Stomach (tissue), 9 donors: ENCODE results near the gene CCND2. TPM values are rescaled to one million over a fixed set of nuclear protein-coding genes. Genes with fewer than 3 reads are reported as not detected.
A peak's percentile ranks its signal among the peaks of the same experiment; 100 is the strongest.

Experiments used
- DNase-seq, 2 donors: peaks; one replicate each; pipeline versions ENCODE4 v3.0.0 to v3.0.0-alpha.2; 2013 to 2019
- H3K27ac ChIP-seq, 5 donors: fragments of 200-600 bp in 4 of 5; sonication (generic) in 4 of 5; one replicate each; pipeline ENCODE4 v1.5.1; 2013 to 2019; ENCODE audit warnings: mild to moderate bottlenecking in 1 of 5, moderate library complexity in 1 of 5
- H3K27me3 ChIP-seq, 3 donors: fragments of 200-600 bp; sonication (generic); one replicate each; pipeline ENCODE4 v1.5.1; 2017 to 2019; ENCODE audit warnings: mixed run types in 1 of 3
- H3K36me3 ChIP-seq, 4 donors: fragments of 200-600 bp; sonication (generic); 1 replicate in 3 of 4; 2 replicates in 1 of 4; pipeline ENCODE4 v1.5.1; 2016 to 2019
- H3K4me1 ChIP-seq, 4 donors: fragments of 200-600 bp; sonication (generic); one replicate each; pipeline ENCODE4 v1.5.1; 2016 to 2019
- H3K4me3 ChIP-seq, 4 donors: fragments of 200-600 bp; sonication (generic) in 3 of 4; one replicate each; pipeline ENCODE4 v1.5.1; 2016 to 2019; ENCODE audit warnings: mild to moderate bottlenecking in 1 of 4
- H3K9me3 ChIP-seq, 4 donors: fragments of 200-600 bp; sonication (generic); one replicate each; pipeline ENCODE4 v1.5.1; 2016 to 2019
- EP300 ChIP-seq: sonication (generic); formaldehyde crosslinking; IDR thresholded peaks from one replicate; pipeline ENCODE4 v1.6.1; 2017; ENCODE audit warnings: antibody characterized with exemption
- POLR2A ChIP-seq, 4 donors: fragments of 450-650 bp; IDR thresholded peaks; one replicate each; pipeline ENCODE4 v1.6.1; 2016; ENCODE audit warnings: antibody characterized with exemption in 4 of 4, control low read depth in 2 of 4, mild to moderate bottlenecking in 1 of 4, moderate library complexity in 1 of 4
- POLR2AphosphoS5 ChIP-seq, 3 donors: sonication (generic); formaldehyde crosslinking; IDR thresholded peaks; one replicate each; pipeline ENCODE4 v1.6.1; 2016; ENCODE audit warnings: antibody characterized with exemption in 3 of 3
- WGBS, 5 donors: extraction: QIAGEN DNeasy Blood & Tissue Kit in 3 of 5; methylation state at CpG; one replicate each; pipeline versions ENCODE4 v1.1.5 to v1.1.7; 2013 to 2018; 5-methylcytosine and 5-hydroxymethylcytosine counted together
- intact Hi-C: fragments of 100-400 bp; cut with DNase I; formaldehyde crosslinking; loops from one replicate; pipeline ENCODE4 v1.15.1; 2023; ENCODE audit warnings: low total_unique reads
- polyA plus RNA-seq, 3 donors: library from polyadenylated mRNA; stranded (reverse); fragments of 200-250 nt; gene quantifications; one replicate each; pipeline ENCODE4 v1.2.3, GENCODE V29; 2013
- total RNA-seq, 5 donors: library from RNA; depleted of rRNA; stranded (reverse); fragments of >200 nt; gene quantifications; one replicate each; pipeline versions ENCODE4 v1.1.0 to v1.2.3, GENCODE V29; 2014 to 2016
- TF ChIP-seq, protein P1 (sequence below), 7 experiments: fragments of 450-650 bp in 4 of 7; fragments of 200-600 bp in 3 of 7; sonication (generic) in 3 of 7; IDR thresholded peaks; one replicate each; pipeline ENCODE4 v1.5.1; 2016 to 2019; ENCODE audit warnings: antibody characterized with exemption in 7 of 7, control low read depth in 2 of 7, mild to moderate bottlenecking in 1 of 7
- donor health status: healthy with polysubstance abuse.
- donor health status: Bipolar disorder and iron deficiency.
- donor health status: healthy.

Gene CCND2
- total and polyA plus RNA-seq, 8 donors, result 5.5 to 89.0 (median 28.1) TPM

DNA sequence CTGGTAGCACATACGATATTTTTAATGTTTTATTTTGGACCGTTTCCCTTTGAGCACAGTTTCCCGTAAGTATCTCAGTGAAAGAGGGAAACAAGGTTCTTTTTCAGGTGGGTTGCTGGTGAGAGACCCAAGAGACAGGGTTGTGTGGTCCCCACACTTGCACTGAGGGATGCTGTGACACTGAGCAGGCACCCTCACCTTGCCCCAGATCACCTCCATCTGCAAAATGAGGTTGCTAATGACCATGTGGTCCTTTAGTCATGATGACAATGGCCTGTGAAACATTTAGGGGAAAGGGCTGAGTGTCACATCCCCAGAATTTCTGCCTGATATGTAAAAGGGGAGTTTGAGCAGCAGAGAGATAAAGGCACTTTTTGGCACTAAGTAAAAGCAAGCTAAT is 4.3 kb downstream of the CCND2 start:
- no peak for DNase-seq
- H3K27me3 ChIP-seq, result peaks cover 0 to 39% (median 28%) of the 10 kb centered on the region in 3 donors
- WGBS, 5 donors, result 68 to 81% (median 75%) methylated on average over 3 of the region's 3 CpGs
- no peaks in the 10 kb centered on the region for H3K9me3 ChIP-seq
- intact Hi-C loops, result loop anchor here (5.0 to 10.0 kb wide), 3 partner anchors 171 to 393 kb away; no protein-coding TSS in a partner anchor
- no peak for TF ChIP-seq EP300
- TF ChIP-seq POLR2AphosphoS5 (IDR thresholded peaks at IDR 0.05), result no peak
- TF ChIP-seq POLR2A (IDR thresholded peaks at IDR 0.05), result no peak
- TF ChIP-seq, protein P1, sequence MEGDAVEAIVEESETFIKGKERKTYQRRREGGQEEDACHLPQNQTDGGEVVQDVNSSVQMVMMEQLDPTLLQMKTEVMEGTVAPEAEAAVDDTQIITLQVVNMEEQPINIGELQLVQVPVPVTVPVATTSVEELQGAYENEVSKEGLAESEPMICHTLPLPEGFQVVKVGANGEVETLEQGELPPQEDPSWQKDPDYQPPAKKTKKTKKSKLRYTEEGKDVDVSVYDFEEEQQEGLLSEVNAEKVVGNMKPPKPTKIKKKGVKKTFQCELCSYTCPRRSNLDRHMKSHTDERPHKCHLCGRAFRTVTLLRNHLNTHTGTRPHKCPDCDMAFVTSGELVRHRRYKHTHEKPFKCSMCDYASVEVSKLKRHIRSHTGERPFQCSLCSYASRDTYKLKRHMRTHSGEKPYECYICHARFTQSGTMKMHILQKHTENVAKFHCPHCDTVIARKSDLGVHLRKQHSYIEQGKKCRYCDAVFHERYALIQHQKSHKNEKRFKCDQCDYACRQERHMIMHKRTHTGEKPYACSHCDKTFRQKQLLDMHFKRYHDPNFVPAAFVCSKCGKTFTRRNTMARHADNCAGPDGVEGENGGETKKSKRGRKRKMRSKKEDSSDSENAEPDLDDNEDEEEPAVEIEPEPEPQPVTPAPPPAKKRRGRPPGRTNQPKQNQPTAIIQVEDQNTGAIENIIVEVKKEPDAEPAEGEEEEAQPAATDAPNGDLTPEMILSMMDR (IDR thresholded peaks at IDR 0.05), result no peak
- no peak overlapping the region for H3K4me3 ChIP-seq
- peaks cover 20 to 98% (median 65%) of the 10 kb centered on the region in 4 donors for H3K4me1 ChIP-seq
- peaks cover 11 to 40% (median 31%) of the 10 kb centered on the region in 4 donors for H3K36me3 ChIP-seq
- H3K27ac ChIP-seq, result peak overlapping the region in 1 of 5 donors; percentile 91

DNA sequence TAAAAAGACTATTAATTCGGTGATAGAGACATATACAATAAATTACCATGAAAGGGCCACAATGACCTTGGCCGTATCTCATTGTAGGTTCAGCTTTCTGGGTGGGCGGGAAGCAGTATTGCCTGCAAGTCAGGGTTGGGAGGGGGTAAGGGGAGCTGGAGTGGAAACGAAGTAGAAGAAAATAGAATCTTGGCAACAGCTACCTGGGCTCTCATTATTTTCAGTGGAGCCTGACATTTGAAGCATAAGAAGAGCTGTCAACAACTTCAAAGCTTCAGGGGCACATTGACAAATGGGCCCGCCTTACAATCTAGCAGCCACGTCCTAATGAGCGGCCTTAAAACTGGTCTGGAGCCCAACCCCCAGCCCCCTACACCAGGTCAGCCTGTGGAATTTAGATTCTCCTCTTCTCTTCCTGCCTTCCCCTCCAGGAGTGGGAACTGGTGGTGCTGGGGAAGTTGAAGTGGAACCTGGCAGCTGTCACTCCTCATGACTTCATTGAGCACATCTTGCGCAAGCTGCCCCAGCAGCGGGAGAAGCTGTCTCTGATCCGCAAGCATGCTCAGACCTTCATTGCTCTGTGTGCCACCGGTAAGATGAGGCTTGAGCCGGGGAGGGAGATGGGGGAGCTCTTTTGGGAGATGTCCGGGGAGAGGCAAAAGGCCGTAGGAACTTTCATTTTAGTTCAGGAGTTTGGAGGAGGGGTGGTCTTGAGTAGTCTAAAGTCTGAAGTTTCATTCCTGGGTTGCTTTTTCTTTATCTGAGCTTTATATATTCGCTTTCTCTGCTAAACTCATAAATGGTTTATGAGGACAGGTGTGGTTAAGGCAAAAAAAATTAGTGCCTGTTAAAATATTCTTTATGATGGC is 5.0 kb downstream of the CCND2 start:
- Histone ChIP-seq H3K4me1 (peaks cover 14 to 98% (median 61%) of the 10 kb centered on the region in 4 donors), H3K4me3 (no peak overlapping the region), H3K36me3 (peaks cover 16 to 47% (median 38%) of the 10 kb centered on the region in 4 donors), H3K9me3 (no peaks in the 10 kb centered on the region), H3K27ac (peak overlapping the region in 2 of 5 donors; percentile 47 to 48), H3K27me3 (peaks cover 0 to 32% (median 21%) of the 10 kb centered on the region in 3 donors)
- TF ChIP-seq POLR2AphosphoS5 (IDR thresholded peaks at IDR 0.05) (no peak), EP300 (no peak), POLR2A (IDR thresholded peaks at IDR 0.05) (no peak)
- TF ChIP-seq, protein P1 (IDR thresholded peaks at IDR 0.05), result no peak
- WGBS, 5 donors, result 44 to 53% (median 50%) methylated on average over 15 of the region's 15 CpGs
- intact Hi-C loops, result loop anchor here (5.0 to 10.0 kb wide), 3 partner anchors 171 to 394 kb away; no protein-coding TSS in a partner anchor
- DNase-seq, result peak in 1 of 2 donors; percentile 50

DNA sequence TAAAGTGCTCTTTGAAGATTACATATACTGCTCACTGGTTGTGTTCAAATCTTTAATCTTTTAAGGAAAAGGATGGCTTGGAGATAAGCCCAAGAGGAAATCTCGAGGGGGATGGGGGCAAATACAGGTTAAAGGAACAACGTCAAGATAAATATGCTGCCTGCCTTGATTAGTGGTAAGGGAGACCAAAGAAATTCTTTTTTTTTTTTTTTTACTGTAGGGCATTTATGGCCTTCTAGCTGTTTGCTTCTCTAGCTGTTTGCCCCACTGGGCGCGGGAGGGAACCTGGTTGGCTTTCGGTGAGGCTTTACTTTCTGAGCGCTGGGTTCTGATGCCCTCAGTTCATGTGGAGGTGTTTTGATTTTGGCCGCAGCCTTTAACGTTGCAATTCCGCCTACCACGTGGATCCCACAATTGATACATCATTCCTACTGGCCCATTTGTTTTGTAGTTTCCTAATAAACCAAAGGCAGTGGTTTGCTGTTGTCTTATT is 5.7 kb downstream of the CCND2 start:
- H3K9me3 ChIP-seq, result no peaks in the 10 kb centered on the region
- peaks cover 0 to 25% (median 14%) of the 10 kb centered on the region in 3 donors for H3K27me3 ChIP-seq
- H3K36me3 ChIP-seq, result peaks cover 22 to 54% (median 45%) of the 10 kb centered on the region in 4 donors
- WGBS, 5 donors, result 38 to 57% (median 51%) methylated on average over 10 of the region's 10 CpGs
- DNase-seq, result no peak
- intact Hi-C loops, result loop anchor here (5.0 to 10.0 kb wide), 3 partner anchors 172 to 394 kb away; no protein-coding TSS in a partner anchor
- H3K27ac ChIP-seq, result no peak overlapping the region
- H3K4me3 ChIP-seq, result no peak overlapping the region
- peaks cover 14 to 96% (median 57%) of the 10 kb centered on the region in 4 donors for H3K4me1 ChIP-seq
- TF ChIP-seq POLR2AphosphoS5 (IDR thresholded peaks at IDR 0.05) (no peak), EP300 (no peak), POLR2A (IDR thresholded peaks at IDR 0.05) (no peak)
- TF ChIP-seq, protein P1 (IDR thresholded peaks at IDR 0.05), result no peak

DNA sequence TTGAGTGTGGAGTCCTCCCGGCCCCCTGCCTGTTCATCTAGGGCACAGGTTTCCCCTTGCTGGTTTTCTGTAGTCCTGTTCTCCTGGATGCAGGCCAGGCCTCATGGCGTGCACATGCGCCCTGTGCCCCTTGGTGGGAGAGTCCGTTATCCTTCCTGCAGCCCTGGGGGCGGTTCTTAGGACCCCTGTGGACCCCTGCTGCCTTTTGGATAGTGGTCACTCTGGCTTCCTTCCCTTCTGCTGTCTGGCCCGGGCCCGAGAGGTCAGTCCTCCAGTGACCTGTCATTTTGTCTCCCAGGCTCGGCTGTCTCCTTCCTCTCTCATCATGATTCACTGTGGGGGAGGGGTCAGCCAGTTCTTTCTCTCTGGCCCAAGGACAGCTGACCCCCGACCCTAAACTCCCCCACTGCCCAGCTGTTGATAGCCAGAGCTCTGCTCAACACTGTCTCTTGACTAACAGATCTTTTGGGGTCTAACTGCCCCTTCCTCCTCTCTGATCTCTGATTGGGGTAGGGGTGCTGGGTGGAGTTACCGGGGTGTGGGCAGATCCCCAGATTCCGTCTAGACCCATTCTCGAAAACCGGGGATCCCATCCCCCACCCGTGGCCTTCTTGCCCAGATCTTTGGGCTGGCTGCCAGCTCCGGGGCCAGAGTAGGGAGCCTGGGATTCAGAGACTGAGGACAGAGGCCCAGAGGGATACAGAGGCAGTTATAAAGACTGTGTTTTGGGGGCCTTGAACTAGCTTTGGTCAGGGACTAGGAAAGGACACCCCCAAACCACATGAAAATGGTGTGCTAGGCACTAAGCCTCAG is 7.0 kb downstream of the CCND2 start:
- H3K9me3 ChIP-seq, result no peaks in the 10 kb centered on the region
- no peak for TF ChIP-seq POLR2A (IDR thresholded peaks at IDR 0.05)
- TF ChIP-seq, protein P1 (IDR thresholded peaks at IDR 0.05), result no peak
- TF ChIP-seq POLR2AphosphoS5 (IDR thresholded peaks at IDR 0.05), result no peak
- TF ChIP-seq EP300, result no peak
- DNase-seq, result peak in 1 of 2 donors; percentile 75
- H3K4me1 ChIP-seq, result peaks cover 10 to 91% (median 51%) of the 10 kb centered on the region in 4 donors
- intact Hi-C loops, result no loop called here
- peak overlapping the region in 1 of 4 donors; percentile 6 for H3K4me3 ChIP-seq
- peak overlapping the region in 4 of 5 donors; percentile 53 to 79 (median 74) for H3K27ac ChIP-seq
- WGBS, 5 donors, result 32 to 50% (median 44%) methylated on average over 13 to 15 of the region's 15 CpGs
- H3K27me3 ChIP-seq, result peaks cover 0 to 12% (median under 1%) of the 10 kb centered on the region in 3 donors
- H3K36me3 ChIP-seq, result peaks cover 26 to 67% (median 58%) of the 10 kb centered on the region in 4 donors
